GM21390 (cell line): ENCODE measurements around the gene RAB1B.
"Not testable (repeated sequence)": the region's sequence is repeated elsewhere in the genome, so short reads cannot be mapped to it uniquely, and the experiment has no call there.

ENCODE experiments used
- ATAC-seq: cut with Tn5 transposase; IDR thresholded peaks from one replicate; pipeline ENCODE4 v1.9.1; 2021; ENCODE audit not compliant: unreplicated experiment

The RAB1B gene

DNA sequence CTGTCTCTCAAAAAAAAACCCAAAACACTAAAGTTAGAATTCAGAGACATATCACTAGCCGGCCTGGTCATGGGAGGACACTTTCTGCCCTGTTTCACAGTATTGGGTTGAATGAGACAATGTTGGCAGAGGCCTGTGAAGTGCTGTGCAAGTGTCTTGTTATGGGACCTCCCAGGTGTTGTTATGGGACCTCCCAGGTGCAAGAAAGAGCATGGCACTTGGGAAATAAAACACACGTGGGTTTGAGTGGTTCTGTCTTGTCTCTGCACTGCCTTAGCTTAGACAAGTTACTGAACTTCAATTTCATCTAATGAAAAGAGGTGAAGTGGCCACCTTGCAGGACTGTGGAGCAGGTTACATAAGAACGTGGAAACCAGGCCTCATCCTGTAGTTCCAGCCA, 28.9 kb upstream of the RAB1B start:
- ATAC-seq, result no peak

DNA sequence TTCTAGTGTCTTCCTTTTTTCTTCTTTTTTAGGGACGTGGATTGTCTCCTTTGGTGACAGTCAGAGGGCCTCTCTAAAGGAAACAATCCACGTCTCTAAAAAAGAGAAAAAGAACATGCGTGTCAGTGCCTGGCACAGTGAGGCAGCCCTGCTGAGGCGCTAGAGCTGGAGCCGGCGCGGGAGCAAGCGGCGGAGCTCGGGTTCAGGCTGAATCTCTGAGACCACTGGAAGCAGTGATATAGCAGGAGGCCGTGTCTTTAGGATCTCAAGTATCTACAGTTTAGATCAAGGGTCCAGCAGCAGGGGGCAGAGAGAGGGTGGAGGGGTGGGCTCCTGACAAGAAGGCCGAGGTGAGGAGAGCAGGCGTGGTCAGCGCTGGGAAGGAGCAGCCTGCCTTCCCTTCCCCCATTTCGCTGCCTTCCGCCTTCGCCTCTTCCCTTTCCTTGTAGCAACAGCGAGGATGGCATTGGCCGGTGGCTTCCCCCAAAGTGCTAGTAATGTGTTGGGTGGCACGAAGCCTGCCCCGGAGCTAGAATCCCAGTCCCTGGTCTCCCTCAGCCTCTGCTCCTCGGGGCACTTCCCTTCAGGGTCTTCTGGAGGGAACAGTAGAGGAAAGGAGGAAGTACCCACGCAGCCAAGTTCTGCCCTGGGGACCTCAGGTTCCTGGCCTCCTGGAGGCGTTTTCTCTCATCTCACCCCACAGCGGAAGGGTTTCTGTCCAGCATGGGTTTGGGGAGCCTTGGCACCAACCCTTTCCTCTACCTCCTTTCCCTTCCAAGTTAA, 28.2 kb upstream of the RAB1B start:
- ATAC-seq, result no peak

DNA sequence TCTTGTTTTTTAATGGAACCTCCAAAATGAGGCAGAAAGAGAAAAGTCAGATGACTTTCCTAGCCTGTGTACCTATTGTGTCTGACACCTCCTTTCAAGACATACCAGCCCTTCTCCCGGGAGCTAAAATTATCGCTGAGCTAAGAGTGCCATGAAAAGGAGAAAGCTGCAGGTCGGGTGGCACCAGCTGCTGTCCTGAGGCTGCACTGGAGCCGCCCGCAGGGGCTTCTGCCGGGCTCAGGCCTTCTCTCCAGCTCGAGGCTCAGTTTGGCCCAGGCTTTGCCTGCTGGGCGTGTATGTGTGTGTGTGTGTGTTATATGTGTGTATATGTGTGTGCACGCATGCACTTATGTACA, 27.7 kb upstream of the RAB1B start:
- ATAC-seq, result no peak

DNA sequence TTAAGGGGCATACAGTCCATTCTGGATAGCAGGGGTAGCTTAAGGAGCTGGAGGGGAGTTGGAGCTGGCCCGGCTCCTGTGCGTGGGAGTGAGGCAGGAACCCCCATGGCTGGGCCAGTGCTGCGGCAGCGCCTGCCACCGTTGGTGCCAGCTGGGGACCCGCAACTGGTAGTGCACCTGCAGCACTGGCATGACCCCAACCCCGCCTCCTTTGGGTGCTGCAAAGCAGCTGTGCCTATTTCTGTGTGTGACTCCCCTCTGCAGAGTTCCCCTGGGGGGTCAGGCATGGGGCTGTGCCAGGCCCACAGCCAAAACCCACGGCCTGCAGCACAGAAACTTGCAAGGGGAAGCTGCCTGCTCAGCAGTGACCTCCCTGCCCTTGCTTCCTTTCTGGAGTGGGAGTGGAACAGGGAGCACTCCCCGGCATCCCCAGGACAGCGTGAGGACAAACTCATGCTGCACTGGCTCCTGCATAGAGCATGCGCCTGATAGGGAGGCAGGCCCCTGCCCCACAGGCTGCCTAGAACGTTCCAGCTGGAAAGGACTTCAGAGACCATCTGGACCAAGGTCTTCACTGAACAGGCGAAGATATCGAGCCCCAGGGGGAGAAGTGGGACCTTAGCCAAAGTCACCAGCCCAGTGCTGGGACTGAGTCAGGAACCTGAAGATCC, 26.2 kb upstream of the RAB1B start:
- ATAC-seq, result no peak

DNA sequence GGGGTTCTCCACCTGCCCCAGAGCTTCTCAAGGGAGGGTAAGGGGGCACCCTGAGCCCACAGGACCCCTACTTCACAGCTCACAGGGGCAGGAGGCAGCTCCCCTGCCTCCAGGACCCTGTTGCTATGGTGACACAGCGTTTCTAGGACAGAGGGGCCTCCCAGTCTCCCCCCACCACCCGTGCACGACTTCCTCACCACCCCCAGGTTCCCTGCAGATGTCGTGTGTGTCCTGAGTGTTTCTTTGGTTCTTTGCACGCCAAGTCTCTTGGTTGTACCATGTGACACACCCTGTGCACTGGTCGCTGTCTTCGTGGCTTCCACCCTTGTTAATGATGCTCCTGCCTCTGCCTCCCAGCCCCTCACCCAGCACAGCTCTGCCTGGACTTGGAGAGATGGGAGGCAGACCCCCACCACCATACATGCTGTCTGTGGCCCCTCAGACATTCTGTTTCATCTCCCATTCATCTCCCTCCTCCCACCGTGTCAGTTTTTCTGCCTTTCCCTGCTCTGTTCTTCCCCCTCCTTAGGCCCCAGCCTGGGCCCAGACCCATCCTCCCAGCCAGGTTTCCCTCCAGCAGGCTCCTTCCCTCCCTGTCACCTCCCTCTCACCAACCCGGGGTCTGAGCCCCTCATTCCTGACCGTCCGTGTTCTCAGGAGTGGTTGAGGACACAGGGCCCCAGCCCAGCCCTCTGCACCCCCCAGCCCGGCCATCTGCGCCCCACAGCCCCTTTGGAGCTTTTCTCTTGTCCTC, 24.5 kb upstream of the RAB1B start:
- ATAC-seq, result no peak

DNA sequence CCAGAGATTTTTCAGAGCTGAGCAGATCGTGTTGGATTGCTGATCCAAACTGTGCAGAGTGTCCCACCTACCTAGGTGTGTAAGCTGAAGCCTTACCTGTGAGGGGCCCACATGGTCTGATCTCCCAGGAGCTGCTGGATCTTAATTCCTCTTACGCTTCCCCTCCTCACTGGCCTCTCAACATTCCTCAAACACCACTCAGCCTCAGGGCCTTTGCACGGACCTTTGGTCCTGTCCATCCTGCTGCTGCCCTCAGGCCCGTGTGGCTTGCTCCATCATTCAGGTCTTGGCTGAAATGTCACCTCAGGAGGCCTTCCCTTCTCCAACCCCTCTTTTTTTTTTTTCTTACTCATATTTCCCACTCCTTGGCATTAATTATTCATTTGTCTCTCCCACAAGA, 21.1 kb upstream of the RAB1B start:
- ATAC-seq, result no peak

DNA sequence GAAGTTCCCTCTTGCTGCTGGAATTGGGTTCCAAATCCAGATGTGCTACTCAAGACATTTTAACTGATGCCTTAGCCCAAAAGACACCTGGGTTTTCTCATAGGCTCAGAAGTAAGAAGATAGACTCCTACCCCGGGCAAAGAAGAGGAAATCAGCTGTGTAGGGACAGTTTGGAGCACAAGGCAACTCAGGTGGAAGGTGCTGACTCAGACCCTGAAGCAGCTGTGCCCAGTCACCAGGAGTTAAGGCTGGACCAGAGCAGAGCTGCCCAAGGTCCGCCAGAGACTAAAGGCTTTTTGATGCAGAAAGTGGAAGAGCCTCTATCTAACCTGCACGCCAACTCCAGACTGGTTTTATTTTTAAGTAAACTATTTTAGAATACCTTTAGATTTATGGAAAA, 20.6 kb upstream of the RAB1B start:
- no peak for ATAC-seq

DNA sequence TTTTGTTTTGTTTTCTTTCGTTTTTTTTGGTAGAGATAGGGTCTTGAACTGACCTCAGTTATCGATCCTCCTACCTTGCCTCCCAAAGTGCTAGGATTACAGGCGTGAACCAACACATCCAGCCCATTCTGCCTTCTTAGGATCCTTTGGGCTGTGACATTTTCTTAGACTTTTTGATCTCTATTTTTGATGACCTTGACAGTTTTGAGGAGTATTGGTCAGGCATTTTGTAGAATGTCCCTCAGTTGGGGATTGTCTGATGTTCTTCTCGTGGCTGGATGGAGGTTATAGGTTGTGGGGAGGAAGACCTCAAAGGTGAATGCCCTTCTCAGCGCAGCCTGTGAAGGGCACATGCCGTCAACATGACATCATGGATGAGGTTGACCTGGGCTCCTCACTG, 19.5 kb upstream of the RAB1B start:
- ATAC-seq, result no peak

DNA sequence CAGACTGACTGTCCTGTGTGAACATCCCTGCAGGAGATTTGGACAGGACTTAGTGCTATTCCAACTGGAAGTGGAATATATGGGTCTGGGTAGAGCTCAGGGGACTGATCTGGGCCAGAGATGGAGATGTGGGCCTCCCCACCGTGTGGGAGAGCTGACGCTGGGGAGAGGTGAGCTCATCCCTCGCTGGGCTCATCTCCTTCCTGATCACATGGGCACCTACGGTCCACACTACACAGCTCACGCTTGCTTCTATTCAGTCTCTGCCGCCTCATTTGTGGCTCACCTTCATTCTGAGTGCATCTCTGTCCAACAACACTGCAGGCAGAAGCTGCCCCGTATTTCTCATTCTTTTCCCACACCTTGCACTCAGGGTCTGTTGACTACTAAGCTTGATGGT, 16.6 kb upstream of the RAB1B start:
- ATAC-seq, result no peak

DNA sequence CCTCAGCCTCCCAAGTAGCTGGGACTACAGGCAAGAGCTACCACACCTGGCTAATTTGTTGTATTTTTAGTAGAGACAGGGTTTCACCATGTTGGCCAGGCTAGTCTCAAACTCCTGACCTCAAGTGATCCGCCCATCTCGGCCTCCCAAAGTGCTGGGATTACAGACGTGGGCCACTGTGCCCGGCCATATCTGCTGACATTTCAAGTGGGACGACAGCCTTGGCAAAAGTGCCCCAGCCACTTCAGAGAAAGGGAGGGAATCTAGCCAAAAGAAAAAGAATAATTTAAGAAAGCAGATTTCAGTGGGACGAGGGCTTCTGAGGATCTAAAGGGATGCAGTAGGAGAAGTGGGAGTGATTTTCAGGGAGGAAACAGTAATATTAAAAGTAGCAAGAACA, 15.4 kb upstream of the RAB1B start:
- not testable (repeated sequence) for ATAC-seq

DNA sequence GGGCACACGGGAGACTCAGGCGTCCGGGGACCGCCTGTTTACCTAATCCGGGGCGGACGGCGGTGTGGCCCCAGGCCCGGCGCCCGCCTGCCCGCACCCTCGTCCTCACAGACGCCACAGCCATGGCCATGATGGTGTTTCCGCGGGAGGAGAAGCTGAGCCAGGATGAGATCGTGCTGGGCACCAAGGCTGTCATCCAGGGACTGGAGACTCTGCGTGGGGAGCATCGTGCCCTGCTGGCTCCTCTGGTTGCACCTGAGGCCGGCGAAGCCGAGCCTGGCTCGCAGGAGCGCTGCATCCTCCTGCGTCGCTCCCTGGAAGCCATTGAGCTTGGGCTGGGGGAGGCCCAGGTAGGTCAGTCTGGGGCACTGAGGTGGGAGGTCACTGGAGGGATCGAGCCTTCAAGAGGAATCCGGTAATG, 10.0 kb upstream of the RAB1B start:
- no peak for ATAC-seq

DNA sequence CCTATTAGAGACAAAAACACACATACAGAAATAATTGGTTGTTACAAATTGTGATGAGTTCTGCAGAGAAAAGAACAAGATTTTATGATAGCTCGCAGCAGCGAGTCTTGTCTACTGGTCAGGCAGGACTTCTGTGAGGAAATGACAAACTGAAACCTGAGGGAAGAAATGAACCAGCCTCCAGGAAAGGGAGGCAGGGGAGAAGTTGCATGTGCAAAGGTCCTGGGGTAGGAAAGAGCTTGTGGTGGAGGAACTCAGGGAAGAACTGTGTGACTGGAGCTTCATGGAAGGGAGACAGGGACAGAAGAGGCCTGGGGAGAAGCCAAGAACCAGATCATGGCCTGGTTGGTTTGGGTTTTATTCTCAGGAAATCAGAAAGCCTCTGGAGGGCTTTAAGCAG, 9.2 kb upstream of the RAB1B start:
- no peak for ATAC-seq

DNA sequence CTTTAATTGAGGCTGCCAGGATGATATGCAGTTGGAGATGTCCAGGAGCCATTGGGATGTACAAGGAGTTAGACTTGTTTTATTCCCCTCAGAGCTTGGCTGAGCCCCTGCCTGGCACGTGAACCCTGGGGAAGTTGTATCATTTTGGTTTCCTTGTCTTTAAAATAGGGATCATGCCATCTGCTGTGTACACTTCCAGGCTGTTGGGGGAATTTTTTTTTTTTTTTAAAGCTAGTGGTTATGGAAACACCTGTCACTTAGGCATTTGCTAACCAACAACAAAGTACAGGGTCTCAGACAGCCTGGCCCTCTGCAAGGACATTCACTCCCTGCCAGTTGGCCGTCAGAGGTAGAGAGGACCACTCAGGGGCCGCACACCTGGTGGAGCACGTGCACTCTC, 8.5 kb upstream of the RAB1B start:
- ATAC-seq, result no peak

DNA sequence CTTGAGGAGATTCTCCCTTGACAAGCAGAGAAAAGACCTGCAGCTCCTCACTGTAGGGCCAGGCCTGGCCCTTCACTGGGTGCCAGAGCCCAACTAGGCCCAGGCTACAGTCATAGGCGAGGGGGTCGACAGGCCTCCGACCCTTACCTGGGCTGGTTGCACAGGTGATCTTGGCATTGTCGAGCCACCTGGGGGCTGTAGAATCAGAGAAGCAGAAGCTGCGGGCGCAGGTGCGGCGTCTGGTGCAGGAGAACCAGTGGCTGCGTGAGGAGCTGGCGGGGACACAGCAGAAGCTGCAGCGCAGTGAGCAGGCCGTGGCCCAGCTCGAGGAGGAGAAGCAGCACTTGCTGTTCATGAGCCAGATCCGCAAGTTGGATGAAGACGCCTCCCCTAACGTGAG, 6.9 kb upstream of the RAB1B start:
- no peak for ATAC-seq

DNA sequence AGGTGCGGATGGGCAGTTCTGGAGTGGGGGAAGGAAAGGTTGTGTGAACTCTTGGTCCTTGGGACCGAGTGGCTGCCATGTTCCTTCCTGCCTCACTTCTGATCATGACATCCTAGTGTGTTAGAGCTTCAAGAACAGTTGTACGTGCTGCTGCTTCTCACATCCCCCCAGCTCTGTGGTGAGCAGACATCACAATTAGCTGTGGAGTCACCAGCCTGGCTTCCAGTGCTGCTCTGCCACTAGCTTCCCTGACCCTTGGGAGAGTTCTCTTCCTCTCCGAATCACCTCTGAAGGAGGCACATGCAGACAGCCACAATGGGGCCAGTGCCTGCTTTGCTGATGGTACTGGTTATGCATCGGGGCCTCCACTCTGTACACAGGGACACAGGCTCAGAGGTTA, 6.2 kb upstream of the RAB1B start:
- no peak for ATAC-seq

DNA sequence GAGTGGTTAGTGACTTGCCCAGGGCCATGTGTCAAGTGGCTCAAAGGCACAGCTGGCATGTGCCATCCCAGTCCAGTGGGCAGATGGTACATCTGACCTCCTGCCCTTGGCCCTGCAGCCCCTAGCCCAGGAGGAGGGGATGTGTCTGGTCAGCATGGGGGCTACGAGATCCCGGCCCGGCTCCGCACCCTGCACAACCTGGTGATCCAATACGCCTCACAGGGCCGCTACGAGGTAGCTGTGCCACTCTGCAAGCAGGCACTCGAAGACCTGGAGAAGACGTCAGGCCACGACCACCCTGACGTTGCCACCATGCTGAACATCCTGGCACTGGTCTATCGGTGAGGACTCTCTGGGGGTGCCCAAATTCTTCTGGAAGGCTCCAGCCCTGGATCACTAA, 5.7 kb upstream of the RAB1B start:
- no peak for ATAC-seq

DNA sequence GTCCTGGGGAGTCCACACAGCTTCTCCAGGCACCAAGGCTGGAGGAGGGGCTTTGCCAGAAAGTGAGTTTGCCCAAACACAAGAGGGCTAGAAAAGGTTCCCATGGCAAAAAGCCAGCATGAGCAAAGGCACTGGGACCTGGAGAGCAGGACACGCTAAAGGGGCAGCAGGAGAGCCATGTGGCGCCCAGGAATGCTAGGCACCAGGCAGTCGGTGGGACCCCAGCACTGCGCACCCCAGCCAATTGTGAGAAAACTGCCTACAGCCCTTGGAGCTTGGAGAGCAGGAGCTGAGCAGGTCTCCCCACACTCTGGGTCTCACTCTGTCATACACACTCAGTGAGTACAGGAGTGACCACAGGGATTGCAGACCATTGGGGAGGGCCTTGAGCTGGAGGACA, 5.2 kb upstream of the RAB1B start:
- ATAC-seq, result no peak

DNA sequence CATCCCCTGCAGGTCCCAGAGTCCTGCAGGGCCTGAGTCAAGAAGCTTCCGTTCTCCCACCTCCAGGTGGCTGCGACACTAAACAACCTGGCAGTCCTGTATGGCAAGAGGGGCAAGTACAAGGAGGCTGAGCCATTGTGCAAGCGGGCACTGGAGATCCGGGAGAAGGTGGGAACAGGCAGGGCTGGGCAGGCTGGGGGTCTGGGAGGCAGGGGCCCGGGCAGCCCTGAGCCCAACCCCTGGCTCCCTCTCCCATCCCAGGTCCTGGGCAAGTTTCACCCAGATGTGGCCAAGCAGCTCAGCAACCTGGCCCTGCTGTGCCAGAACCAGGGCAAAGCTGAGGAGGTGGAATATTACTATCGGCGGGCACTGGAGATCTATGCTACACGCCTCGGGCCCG, 4.7 kb upstream of the RAB1B start:
- no peak for ATAC-seq

DNA sequence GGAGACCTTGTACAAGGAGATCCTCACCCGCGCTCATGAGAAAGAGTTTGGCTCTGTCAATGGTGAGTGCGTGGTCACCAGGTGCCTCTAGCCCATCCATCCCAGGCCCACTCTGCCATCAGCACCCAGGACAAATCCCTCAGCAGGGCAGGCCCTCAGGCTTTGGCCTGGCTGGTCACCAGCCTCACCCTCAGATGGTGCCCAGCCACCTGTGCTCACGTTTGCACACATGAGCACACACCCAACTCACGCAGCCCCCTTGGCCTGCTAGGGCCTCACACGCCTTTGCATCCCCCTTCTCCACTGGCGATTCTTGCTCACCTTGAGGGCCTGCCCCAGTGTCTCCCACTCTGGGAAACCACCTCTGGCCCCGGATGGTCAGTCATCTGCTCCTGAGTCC, 4.1 kb upstream of the RAB1B start:
- no peak for ATAC-seq

DNA sequence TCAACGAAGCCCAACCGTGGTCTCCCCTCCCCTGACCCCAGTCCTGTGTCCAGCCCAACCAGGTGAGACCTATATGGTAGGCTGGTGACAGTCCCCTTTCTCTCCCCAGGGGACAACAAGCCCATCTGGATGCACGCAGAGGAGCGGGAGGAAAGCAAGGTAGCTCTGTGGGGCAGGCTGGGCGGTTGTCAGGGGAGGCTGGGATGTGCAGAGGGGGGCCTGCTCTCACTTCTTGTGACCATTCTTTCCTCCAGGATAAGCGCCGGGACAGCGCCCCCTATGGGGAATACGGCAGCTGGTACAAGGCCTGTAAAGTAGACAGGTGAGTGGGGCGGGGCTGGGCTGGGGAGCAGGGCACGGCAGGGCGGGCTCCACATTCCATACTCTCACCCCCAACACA, 3.5 kb upstream of the RAB1B start:
- no peak for ATAC-seq

DNA sequence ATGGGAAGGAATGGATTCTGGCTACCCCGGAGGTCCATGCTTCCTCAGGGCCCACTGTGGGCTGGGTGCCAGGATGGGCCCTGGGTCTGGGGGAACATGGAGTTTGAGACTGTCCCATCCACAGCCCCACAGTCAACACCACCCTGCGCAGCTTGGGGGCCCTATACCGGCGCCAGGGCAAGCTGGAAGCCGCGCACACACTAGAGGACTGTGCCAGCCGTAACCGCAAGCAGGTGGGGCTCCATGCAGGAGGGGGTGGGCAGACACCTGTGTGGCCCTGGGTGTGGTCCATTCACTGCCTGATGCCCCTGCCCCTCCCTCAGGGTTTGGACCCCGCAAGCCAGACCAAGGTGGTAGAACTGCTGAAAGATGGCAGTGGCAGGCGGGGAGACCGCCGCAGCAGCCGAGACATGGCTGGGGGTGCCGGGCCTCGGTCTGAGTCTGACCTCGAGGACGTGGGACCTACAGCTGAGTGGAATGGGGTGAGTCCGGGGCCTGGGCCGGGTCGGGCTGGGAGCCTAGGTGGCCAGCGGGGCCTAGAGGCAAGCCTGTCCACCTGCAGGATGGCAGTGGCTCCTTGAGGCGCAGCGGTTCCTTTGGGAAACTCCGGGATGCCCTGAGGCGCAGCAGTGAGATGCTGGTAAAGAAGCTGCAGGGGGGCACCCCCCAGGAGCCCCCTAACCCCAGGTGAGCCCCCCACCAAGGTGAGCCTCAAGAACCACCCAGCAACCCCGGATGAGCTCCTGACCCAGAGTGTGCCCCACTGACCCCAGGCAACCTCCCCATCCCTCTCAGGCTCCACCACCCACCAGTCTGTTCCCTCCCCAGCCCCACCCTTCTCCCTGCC, 2.7 kb upstream of the RAB1B start:
- ATAC-seq, result no peak
